ENCODE measurements around the gene KCTD11.

Gene KCTD11

DNA sequence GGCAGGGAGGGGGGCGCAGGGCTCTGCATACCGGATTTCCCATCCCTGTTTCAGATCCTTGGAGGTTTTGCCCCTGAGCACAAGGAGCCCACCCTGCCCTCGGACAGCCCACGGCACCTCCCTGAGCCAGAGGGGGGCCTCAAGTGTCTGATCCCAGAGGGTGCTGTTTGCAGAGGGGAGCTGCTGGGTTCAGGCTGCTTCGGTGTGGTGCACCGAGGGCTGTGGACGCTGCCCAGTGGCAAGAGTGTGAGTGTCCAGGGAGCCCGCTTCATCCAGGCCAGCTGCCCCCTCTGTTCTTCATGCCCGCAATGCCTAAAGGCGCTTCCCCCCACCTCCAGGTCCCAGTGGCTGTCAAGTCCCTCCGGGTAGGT lies 31.4 kb downstream of the KCTD11 start:
- DNase-seq (ENCODE audit: low read depth, low spot score), result no peak
- TF ChIP-seq, protein P1, sequence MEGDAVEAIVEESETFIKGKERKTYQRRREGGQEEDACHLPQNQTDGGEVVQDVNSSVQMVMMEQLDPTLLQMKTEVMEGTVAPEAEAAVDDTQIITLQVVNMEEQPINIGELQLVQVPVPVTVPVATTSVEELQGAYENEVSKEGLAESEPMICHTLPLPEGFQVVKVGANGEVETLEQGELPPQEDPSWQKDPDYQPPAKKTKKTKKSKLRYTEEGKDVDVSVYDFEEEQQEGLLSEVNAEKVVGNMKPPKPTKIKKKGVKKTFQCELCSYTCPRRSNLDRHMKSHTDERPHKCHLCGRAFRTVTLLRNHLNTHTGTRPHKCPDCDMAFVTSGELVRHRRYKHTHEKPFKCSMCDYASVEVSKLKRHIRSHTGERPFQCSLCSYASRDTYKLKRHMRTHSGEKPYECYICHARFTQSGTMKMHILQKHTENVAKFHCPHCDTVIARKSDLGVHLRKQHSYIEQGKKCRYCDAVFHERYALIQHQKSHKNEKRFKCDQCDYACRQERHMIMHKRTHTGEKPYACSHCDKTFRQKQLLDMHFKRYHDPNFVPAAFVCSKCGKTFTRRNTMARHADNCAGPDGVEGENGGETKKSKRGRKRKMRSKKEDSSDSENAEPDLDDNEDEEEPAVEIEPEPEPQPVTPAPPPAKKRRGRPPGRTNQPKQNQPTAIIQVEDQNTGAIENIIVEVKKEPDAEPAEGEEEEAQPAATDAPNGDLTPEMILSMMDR (IDR thresholded peaks at IDR 0.05; ENCODE audit: low read depth, low read length), result no peak
- no peak overlapping the region for H3K4me3 ChIP-seq (ENCODE audit: low read depth, low read length)
- in situ Hi-C loops (cut with HindIII; ENCODE audit: low sequenced_read_pairs), result no loop called here

DNA sequence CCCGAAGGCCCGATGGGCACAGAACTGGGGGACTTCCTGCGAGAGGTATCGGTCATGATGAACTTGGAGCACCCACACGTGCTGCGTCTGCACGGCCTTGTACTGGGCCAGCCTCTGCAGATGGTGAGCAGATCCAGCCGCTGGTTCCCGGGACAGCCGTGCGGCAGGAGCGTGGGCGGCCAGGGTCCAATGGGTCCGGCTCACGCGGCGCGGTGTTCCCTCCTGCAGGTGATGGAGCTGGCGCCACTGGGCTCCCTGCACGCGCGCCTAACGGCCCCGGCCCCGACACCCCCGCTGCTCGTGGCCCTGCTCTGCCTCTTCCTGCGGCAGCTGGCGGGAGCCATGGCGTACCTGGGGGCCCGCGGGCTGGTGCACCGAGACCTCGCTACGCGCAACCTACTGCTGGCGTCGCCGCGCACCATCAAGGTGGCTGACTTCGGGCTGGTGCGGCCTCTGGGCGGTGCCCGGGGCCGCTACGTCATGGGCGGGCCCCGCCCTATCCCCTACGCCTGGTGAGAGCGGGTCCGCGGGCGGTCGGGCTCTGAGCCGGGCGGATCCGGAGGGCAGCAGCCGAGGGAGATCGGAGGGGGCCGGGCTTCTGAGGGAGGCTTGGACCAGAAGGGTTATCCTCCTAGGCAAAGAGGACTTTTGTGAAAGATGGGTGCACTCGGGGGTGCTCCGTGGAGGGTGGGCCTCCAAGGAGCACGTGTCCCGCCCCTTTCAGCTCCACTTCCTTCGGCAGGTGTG lies 32.0 kb downstream of the KCTD11 start:
- TF ChIP-seq, protein P1 (IDR thresholded peaks at IDR 0.05; ENCODE audit: low read depth, low read length), result no peak
- in situ Hi-C loops (cut with HindIII; ENCODE audit: low sequenced_read_pairs), result no loop called here
- peak overlapping the region; percentile 36 for H3K4me3 ChIP-seq (ENCODE audit: low read depth, low read length)
- peak; percentile 18 for DNase-seq (ENCODE audit: low read depth, low spot score)

DNA sequence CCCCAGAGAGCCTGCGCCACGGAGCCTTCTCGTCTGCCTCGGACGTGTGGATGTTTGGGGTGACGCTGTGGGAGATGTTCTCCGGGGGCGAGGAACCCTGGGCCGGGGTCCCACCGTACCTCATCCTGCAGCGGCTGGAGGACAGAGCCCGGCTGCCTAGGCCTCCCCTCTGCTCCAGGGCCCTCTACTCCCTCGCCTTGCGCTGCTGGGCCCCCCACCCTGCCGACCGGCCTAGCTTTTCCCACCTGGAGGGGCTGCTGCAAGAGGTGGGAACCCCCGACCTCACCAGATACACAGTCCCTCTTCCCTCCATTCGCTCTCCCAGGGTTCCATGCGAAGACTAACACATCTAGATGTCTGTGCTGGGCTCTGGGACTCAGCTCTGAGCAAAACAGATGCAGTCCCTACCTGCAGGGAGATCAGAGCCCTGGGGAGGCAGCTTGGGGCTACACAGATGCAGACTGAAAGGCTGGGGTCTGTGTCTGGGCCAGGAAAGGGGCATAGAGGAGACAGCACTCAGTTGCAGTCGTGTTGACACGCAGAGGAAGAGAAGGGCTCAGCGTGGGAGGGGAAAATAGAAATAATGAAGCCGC lies 32.6 kb downstream of the KCTD11 start:
- in situ Hi-C loops (cut with HindIII; ENCODE audit: low sequenced_read_pairs), result no loop called here
- TF ChIP-seq, protein P1 (IDR thresholded peaks at IDR 0.05; ENCODE audit: low read depth, low read length), result no peak
- DNase-seq (ENCODE audit: low read depth, low spot score), result no peak
- peak overlapping the region; percentile 36 for H3K4me3 ChIP-seq (ENCODE audit: low read depth, low read length)

DNA sequence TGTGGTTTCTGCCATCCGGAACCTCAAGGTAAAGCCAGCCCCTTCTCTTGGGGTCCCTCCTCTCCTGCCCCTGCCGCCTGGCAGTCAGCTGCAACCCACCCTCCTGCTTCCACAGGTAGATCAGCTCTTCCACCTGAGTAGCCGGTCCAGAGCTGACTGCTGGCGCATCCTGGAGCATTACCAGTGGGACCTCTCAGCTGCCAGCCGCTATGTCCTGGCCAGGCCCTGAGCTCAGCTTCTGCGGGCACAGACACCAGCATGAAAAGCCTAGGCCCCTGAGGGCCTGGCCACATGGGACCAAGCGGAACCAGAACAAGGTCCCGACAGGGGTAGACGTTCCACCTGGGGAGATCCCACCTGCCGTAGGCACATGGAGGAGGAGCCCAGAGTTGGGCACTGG lies 36.9 kb downstream of the KCTD11 start:
- in situ Hi-C loops (cut with HindIII; ENCODE audit: low sequenced_read_pairs), result no loop called here
- no peak for DNase-seq (ENCODE audit: low read depth, low spot score)
- H3K4me3 ChIP-seq (ENCODE audit: low read depth, low read length), result no peak overlapping the region
- TF ChIP-seq, protein P1 (IDR thresholded peaks at IDR 0.05; ENCODE audit: low read depth, low read length), result no peak

DNA sequence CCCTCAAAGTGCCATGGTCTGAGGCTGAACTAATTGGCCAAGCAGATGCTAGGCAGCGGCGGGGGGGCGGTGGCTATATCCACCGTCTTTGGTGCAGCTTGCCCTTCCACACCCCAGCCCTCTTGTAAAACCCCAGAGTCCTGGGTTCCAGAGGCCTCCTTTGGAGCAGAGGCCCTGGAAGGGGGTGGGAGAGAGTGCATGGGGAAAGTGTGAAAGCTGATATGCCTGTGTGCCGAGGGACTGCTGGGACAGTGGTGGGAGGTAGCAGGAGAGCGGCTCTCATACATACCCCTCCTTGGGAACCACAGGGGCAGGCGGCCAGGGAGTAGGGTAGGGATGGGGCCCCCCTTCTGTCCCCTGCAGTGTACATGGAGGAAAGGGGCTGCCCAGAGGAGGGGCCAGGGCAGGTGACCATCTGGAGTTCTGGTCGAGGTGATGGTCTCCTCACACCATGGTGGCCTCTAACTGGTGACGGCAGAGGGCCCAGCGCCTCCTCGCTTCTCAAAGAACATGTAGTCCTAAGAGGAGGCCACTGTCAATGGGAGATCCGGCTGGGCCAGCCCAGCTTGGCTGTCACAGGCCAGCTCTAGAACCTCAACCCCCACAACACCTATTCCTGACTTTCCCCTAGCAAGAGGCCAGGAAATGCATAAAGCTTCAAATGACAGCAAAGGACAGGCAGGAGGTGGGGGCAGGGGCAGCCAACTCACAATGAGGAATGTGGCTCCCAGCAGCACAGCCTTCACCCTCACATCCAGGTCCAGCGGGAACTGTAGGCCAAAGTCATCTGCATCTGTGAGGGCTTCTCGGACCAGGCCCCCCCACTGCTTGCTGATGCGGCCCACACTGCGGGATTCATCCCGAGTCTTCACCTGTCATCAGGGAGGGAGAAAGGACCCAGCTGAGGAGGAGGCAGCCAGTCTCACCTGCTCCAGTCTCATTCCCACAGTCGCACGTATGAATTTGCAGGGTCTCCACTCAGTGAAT lies 38.3 kb downstream of the KCTD11 start:
- in situ Hi-C loops (cut with HindIII; ENCODE audit: low sequenced_read_pairs), result no loop called here
- TF ChIP-seq, protein P1 (IDR thresholded peaks at IDR 0.05; ENCODE audit: low read depth, low read length), result no peak
- no peak overlapping the region for H3K4me3 ChIP-seq (ENCODE audit: low read depth, low read length)
- no peak for DNase-seq (ENCODE audit: low read depth, low spot score)

DNA sequence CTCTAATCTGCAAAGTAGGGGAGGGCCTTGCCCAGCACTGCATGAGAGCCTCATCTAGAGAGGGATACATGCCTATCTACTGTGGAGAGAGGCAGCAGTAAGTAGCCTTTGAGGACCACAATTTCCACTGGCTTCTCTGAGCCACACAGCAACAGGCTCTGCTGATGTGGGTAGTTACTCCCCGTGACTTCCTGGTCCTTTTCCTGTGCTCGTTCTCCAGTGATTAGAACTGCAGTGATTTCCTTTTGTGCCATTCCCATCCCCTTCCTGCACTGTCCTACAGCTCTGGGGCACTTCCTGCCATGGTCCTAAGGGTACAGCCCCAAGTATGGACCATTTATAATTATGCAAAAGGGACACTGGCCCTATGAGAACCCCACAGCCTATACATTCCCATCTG lies 39.3 kb downstream of the KCTD11 start:
- no peak overlapping the region for H3K4me3 ChIP-seq (ENCODE audit: low read depth, low read length)
- in situ Hi-C loops (cut with HindIII; ENCODE audit: low sequenced_read_pairs), result no loop called here
- TF ChIP-seq, protein P1 (IDR thresholded peaks at IDR 0.05; ENCODE audit: low read depth, low read length), result no peak
- DNase-seq (ENCODE audit: low read depth, low spot score), result no peak

Measured in astrocyte of the spinal cord (primary cell).